ENCODE data around the gene GUSB.

GRCh38 chr7:65960351-65961074 lies 21.5 kb downstream of the GUSB start:
- TF ChIP-seq POLR2AphosphoS5 (IDR thresholded peaks at IDR 0.05; ENCODE audit: low read depth, low read length): no peak
- TF ChIP-seq SIN3A (IDR thresholded peaks at IDR 0.05; ENCODE audit: borderline replicate concordance, low read depth, low read length): no peak
- TF ChIP-seq RAD21 (IDR thresholded peaks at IDR 0.05; ENCODE audit: low read length): no peak
- no peak for TF ChIP-seq CTCF (IDR thresholded peaks at IDR 0.05)
- TF ChIP-seq JUND (IDR thresholded peaks at IDR 0.05): no peak
- no peak for TF ChIP-seq EP300 (IDR thresholded peaks at IDR 0.05; ENCODE audit: borderline replicate concordance in 1 of 2, low read depth in 1 of 2, low read length in 1 of 2)
- TF ChIP-seq REST (IDR thresholded peaks at IDR 0.05; ENCODE audit: low read depth, low read length): no peak
- TF ChIP-seq EZH2phosphoT487 (IDR thresholded peaks at IDR 0.05; ENCODE audit: borderline replicate concordance, low read depth): no peak
- no peak for TF ChIP-seq USF2 (IDR thresholded peaks at IDR 0.05; ENCODE audit: borderline replicate concordance, low read depth, low read length)
- no peak for TF ChIP-seq PBX3 (IDR thresholded peaks at IDR 0.05)
- TF ChIP-seq FOXM1 (IDR thresholded peaks at IDR 0.05; ENCODE audit: low read depth): no peak
- TF ChIP-seq NRF1 (IDR thresholded peaks at IDR 0.05; ENCODE audit: low read depth, low read length): no peak
